HL-60 (cell line): ENCODE measurements around the gene PARVA.

ENCODE experiments used
- DNase-seq, 2 experiments: peaks; one replicate each; pipeline ENCODE4 v3.0.0-alpha.2; 2010 to 2020; ENCODE audit warnings: low read depth in 1 of 2, low spot score in 1 of 2
- H3K27ac ChIP-seq: fragments of 250-450 bp; sonication (Bioruptor Pico); replicated peaks from 2 replicates; pipeline ENCODE4 v1.5.1; 2020; ENCODE audit warnings: mild to moderate bottlenecking, moderate library complexity
- H3K27me3 ChIP-seq: fragments of 250-450 bp; sonication (Bioruptor Pico); 2 replicates; pipeline ENCODE4 v1.5.1; 2021; ENCODE audit warnings: mild to moderate bottlenecking, moderate library complexity; ENCODE audit not compliant: insufficient read depth, poor library complexity, severe bottlenecking
- H3K4me3 ChIP-seq: replicated peaks from 2 replicates; pipeline ENCODE4 v1.5.1; 2011; ENCODE audit warnings: mild to moderate bottlenecking, control low read depth, low read length; ENCODE audit not compliant: insufficient read depth
- GABPA ChIP-seq: IDR thresholded peaks from 2 replicates; pipeline ENCODE4 v1.6.1; 2012; ENCODE audit warnings: low read depth
- POLR2AphosphoS5 ChIP-seq: IDR thresholded peaks from 2 replicates; pipeline ENCODE4 v1.6.1; 2012; ENCODE audit warnings: low read depth
- SPI1 ChIP-seq: IDR thresholded peaks from 2 replicates; pipeline ENCODE4 v1.6.1; 2012; ENCODE audit warnings: low read depth, mild to moderate bottlenecking, borderline replicate concordance
- TF ChIP-seq, protein P1 (sequence below): IDR thresholded peaks from one replicate; pipeline ENCODE4 v1.5.1; 2011; ENCODE audit warnings: low read length, control low read depth, inconsistent platforms; ENCODE audit not compliant: insufficient read depth
- TF ChIP-seq, protein P2 (sequence below): IDR thresholded peaks from 2 replicates; pipeline ENCODE4 v1.6.1; 2012; ENCODE audit warnings: low read depth; ENCODE audit not compliant: insufficient replicate concordance

The PARVA gene

DNA sequence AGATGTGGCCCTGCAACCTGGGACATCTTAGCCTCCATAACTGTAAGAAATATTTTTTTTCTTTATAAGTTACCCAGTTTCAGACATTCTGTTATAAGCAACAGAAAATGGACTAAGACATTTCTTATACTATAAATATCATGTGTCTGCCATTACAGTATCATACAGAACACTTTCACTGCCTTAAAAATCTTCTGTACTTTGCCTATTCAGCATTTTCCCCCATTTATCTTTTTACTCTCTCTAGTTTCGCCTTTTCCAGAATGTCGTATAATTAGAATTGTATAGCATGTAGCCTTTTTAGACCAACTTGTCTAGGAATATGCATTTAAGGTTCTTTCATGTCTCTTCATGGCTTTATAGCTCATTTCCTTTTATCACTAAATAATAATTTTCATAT, 88.0 kb downstream of the PARVA start:
- no peak for DNase-seq
- TF ChIP-seq, protein P1, sequence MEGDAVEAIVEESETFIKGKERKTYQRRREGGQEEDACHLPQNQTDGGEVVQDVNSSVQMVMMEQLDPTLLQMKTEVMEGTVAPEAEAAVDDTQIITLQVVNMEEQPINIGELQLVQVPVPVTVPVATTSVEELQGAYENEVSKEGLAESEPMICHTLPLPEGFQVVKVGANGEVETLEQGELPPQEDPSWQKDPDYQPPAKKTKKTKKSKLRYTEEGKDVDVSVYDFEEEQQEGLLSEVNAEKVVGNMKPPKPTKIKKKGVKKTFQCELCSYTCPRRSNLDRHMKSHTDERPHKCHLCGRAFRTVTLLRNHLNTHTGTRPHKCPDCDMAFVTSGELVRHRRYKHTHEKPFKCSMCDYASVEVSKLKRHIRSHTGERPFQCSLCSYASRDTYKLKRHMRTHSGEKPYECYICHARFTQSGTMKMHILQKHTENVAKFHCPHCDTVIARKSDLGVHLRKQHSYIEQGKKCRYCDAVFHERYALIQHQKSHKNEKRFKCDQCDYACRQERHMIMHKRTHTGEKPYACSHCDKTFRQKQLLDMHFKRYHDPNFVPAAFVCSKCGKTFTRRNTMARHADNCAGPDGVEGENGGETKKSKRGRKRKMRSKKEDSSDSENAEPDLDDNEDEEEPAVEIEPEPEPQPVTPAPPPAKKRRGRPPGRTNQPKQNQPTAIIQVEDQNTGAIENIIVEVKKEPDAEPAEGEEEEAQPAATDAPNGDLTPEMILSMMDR = no peak
- TF ChIP-seq SPI1 (no peak), GABPA (no peak), POLR2AphosphoS5 (no peak)
- TF ChIP-seq, protein P2, sequence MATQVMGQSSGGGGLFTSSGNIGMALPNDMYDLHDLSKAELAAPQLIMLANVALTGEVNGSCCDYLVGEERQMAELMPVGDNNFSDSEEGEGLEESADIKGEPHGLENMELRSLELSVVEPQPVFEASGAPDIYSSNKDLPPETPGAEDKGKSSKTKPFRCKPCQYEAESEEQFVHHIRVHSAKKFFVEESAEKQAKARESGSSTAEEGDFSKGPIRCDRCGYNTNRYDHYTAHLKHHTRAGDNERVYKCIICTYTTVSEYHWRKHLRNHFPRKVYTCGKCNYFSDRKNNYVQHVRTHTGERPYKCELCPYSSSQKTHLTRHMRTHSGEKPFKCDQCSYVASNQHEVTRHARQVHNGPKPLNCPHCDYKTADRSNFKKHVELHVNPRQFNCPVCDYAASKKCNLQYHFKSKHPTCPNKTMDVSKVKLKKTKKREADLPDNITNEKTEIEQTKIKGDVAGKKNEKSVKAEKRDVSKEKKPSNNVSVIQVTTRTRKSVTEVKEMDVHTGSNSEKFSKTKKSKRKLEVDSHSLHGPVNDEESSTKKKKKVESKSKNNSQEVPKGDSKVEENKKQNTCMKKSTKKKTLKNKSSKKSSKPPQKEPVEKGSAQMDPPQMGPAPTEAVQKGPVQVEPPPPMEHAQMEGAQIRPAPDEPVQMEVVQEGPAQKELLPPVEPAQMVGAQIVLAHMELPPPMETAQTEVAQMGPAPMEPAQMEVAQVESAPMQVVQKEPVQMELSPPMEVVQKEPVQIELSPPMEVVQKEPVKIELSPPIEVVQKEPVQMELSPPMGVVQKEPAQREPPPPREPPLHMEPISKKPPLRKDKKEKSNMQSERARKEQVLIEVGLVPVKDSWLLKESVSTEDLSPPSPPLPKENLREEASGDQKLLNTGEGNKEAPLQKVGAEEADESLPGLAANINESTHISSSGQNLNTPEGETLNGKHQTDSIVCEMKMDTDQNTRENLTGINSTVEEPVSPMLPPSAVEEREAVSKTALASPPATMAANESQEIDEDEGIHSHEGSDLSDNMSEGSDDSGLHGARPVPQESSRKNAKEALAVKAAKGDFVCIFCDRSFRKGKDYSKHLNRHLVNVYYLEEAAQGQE = no peak

DNA sequence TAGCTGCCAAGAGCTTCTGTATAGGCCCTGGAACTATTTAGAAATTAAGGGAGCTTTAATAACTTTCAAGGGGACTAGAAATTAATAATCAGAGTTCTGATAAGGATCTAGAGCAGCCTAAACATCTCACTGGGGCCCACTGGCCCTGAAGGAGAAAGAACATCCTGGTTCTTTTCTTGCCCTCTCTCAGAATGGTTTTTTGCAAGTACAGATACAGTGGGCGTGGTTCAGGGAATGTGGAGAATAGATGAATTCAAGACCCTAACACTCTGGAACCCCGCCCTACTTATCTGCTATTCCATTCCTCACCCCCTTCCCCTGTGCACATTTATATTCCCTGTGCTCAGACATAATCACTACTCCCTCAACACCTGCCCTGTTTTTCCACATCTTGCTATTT, 90.2 kb downstream of the PARVA start:
- Histone ChIP-seq H3K4me3 (no peak overlapping the region), H3K27me3 (no peaks in the 10 kb centered on the region), H3K27ac (no peak overlapping the region)
- no peak for DNase-seq
- TF ChIP-seq SPI1 (no peak), POLR2AphosphoS5 (no peak), GABPA (no peak)
- TF ChIP-seq, protein P1 = no peak
- TF ChIP-seq, protein P2 = no peak

More for the DNA sequence above, 88.0 kb downstream of the PARVA start:
- H3K27ac ChIP-seq = no peak overlapping the region
- H3K27me3 ChIP-seq = no peaks in the 10 kb centered on the region
- H3K4me3 ChIP-seq = no peak overlapping the region

DNA sequence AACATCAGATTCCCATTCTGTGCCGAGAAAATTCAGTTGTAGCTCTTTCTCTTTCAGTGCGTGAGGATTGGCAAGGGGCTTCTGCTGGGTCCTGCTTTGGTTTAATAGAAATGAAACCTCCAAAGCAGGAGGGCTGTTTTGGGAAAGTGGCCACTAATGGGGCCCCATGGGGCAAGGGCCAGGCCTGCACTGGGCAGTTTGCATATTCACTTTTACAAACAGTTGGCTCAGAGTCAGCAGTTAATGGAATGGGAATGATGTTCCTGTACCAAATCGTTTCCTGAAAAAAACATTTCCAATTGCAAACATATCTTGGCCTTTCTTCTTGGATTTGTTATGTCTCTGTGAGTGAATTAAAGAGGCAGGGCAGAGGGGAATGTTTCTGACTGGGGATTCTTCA, 92.1 kb downstream of the PARVA start:
- no peak for DNase-seq
- TF ChIP-seq, protein P2 = no peak
- TF ChIP-seq GABPA (no peak), POLR2AphosphoS5 (no peak), SPI1 (no peak)
- TF ChIP-seq, protein P1 = no peak
- Histone ChIP-seq H3K27ac (no peak overlapping the region), H3K27me3 (no peaks in the 10 kb centered on the region), H3K4me3 (no peak overlapping the region)
